Inflammatory macrophage treated with lipopolysaccharide for 1 hour (primary cell): ENCODE results near the gene SLC7A1.

Source experiments
- DNase-seq, 2 donors: peaks; one replicate each; pipeline ENCODE4 v3.0.0-alpha.2; 2020 to 2022

SLC7A1 gene

GRCh38 chr13:29526741-29527140 is 68.7 kb downstream of the SLC7A1 start:
- DNase-seq, result no peak

GRCh38 chr13:29525757-29526156 is 69.7 kb downstream of the SLC7A1 start:
- DNase-seq, result no peak

DNA sequence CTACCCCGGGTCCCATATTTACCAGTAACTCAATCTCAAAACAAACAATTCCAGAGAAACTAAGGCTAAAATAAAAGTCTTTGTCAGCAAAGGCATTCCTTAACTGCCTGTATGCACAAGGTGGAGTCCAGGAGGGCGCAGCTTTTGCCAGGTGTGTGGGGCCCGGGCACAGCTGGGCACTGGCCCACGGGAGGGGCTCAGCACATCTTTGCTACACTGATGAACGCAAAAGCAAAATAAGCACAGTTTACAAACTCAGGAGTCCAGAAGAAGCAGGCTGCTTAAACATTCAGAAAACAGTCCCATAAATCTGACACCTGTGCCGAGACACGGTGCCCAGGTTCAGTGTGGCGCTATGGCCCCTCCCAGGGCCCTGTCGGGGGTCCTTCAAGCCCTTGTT is 70.8 kb downstream of the SLC7A1 start:
- no peak for DNase-seq

GRCh38 chr13:29524176-29524575 is 71.3 kb downstream of the SLC7A1 start:
- no peak for DNase-seq

GRCh38 chr13:29523199-29523961 is 72.1 kb downstream of the SLC7A1 start:
- DNase-seq, result no peak

GRCh38 chr13:29522044-29522685 is 73.3 kb downstream of the SLC7A1 start:
- DNase-seq, result no peak

- DNase-seq, result no peak
These were observed 74.2 kb downstream of the SLC7A1 start for GRCh38 chr13:29521336-29521735.

GRCh38 chr13:29520671-29521070 is 74.8 kb downstream of the SLC7A1 start:
- DNase-seq, result no peak

- no peak for DNase-seq
These were observed 75.6 kb downstream of the SLC7A1 start for GRCh38 chr13:29519921-29520320.

DNA sequence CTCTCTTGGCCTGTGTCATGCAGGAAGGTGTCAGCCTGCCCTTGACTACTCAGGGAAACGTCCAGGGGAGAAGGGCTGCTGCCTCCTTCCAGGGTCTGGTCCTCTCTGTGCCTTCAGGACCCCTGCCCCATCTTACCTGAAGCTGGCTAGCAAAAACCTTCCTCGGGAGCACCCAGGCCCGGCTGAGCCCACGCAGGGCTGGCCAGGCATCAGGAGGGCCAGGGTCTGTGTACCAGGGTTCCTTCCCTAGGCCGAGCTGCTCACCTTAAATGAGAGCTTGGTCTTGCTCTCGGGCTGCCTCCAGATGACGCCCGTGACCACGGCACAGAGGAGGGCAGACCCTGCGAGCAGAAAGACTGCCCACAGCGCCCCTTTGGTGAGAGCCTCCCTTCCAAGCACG is 78.6 kb downstream of the SLC7A1 start:
- no peak for DNase-seq

GRCh38 chr13:29516012-29516411 is 79.5 kb downstream of the SLC7A1 start:
- DNase-seq, result no peak

DNA sequence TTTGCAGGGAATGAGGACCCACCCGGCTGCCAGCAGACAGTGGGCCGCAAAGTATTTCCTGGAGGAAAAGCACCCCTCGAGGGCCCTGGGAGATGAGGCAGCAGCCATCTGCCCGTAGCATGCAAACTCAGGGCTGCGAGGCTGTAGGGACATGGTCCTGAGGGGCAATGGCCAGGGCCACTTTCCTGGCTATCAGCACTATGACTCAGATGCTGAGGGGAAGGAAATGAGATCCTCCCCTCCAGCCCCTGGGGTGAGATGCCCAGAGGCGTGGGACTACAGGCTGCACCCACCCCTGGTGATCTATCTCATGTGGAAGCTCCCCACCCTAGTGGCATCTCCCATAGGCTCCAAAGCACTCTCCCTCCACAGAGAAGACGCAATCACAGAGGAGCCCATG is 80.1 kb downstream of the SLC7A1 start:
- DNase-seq, result no peak

- DNase-seq, result no peak
These were observed 80.7 kb downstream of the SLC7A1 start for GRCh38 chr13:29514720-29515310.

DNA sequence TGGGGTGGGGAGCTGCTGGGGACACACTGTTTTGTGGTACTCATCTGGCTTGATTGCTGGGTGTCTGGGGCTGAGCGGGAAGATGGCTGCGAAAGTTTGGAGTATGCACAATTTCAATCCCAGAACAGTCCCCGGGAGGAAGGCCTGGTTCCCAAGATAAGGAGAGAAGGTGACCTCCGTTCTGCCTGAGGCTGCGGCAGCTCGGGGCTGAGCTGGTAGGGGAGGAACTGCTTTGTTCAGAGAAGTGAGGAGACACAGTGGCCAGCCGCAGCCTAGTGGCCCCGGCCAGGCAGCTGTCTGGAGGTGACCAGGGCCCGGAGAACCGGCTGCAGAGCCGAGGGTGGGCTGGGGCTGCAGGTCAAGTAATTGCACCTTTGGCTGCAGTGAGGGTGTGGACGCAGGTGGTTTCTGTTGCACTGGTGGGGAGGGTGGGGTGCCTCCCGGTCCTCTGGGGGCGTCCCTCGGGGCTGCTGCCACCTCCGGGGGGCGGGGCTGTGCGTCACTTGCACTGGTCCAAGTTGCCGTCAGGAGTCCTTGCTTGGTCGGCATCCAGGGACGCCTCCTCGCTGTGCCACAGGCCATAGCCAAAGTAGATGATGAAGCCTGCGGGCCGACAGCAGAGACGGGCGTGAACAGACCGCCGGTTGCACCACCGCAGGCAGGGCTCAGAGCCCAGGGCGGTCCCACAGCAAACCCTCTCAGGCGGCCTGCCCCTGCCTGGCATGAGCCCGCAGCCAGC is 81.3 kb downstream of the SLC7A1 start:
- DNase-seq, result no peak

DNA sequence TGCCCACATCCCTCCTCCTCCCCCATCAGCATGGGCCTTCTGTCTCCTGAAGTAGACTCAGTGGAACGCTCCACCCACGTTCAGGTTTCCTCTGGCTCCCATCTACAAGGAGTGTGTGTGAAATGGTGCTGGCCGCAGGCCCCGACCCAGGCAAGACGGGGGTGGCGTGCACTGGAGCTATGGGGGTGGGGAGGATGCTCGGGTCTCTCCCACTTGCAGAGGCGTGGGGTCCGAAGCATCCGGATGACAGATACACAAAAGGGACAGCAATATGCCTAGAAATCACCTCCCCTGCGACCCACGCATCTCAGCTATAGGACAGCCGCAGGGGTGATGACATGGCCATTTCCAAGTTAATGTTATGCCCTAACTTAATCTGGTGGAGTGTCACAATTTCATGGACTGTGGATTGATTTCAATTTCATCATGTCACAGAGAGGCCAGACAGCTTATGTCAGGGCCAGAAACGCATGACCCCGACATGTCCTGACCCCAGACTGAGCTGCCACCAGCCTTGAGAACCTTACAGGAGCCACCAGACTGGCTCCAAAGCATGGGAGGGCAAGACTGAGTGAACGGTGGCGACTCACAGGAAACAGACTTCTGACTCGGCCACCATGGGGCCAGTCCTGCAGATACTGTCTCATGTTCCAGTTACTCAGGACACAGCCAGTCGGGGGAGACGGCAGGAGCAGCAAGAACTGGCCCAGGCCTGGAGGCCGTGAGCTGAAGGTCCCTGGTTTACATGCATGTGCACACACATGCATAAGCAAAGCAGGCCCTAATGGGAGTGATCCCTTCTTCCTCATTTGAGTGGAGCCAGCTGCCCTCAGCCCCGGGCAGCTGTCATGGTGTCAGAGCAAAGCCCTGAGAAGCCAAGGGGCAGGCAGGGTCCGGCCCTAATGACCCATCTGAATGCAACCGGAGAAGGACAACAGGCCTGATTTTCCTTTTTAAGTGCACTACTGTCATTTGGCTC is 82.2 kb downstream of the SLC7A1 start:
- DNase-seq, result no peak

DNA sequence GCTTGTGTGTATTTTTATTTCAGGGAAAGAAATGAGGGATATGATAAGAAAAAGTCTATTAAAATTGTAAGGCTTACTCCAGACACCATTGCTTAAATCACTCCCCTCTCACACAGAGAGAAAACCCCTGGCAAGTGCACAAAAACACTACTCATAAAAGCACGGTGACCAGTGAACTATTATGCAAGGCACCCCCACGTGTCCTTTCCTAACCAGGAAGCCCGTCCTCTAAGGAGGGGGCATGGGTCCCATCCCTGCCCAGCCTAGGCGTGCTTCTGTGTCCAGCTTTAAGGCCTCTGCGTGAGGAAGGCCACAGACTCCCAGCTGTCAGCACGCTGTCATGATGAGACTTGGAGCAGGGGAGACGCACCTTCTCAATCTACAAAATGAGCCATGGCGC is 83.5 kb downstream of the SLC7A1 start:
- DNase-seq, result no peak

GRCh38 chr13:29511106-29511796 is 84.2 kb downstream of the SLC7A1 start:
- DNase-seq, result no peak

- DNase-seq, result no peak
These were observed 84.8 kb downstream of the SLC7A1 start for GRCh38 chr13:29510651-29511084.

DNA sequence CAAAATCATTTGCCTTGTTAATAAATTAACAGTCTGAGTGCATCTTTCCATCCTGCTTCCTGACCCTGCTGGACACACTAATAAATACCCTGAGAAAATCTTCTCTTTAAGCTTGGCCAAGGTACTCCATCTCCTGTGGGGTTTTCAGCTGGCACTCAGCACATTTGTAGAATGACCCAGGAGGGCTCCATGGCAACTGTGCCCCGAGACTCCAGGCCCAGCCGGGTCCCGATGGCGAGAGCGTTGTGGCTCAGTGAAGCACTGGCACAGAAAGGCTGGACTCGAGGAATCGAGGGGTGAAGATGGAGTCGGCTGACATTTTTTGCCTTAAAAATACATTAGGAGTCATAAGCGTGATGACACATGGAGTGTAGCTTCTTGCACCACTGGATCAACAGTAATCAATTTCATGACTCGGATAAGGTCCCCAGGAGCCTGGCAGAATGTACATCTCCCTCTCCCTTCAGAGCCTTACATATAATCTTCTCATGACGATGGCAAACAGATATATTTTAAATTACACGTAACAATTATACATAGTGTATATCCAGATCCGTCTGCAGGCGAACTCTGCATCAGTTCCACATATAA is 85.4 kb downstream of the SLC7A1 start:
- no peak for DNase-seq

DNA sequence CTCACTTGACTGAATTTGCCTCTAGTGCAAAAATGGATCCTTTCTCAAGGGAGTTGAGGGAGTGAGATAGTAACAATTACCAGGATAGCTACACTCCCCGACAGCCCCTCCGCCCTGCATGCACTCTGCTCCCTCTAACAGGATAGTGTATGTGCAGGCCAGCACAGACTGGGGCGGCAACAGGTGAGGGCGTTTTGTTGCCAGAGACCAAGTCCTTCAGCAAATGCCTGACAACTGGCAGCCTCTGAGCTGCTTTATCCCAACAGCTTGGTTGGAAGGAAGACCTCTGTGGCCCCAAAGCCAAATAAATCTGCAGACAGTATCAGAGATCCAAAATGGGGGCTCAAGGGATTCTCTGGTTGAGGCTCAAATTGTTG is 86.6 kb downstream of the SLC7A1 start:
- no peak for DNase-seq
